Activated CD8-positive, alpha-beta memory T cell treated with anti-CD3 and anti-CD28 coated beads, Interleukin-2, amount 50 U/mL, for 24 hours (primary cell): ENCODE results near the gene ABRACL.
"Not testable (repeated sequence)": the region's sequence is repeated elsewhere in the genome, so short reads cannot be mapped to it uniquely, and the experiment has no call there.

Experiments used
- DNase-seq: peaks from one replicate; pipeline ENCODE4 v3.0.0-alpha.2; 2020; ENCODE audit errors: extremely low read depth

ABRACL gene, protein sequence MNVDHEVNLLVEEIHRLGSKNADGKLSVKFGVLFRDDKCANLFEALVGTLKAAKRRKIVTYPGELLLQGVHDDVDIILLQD

DNA sequence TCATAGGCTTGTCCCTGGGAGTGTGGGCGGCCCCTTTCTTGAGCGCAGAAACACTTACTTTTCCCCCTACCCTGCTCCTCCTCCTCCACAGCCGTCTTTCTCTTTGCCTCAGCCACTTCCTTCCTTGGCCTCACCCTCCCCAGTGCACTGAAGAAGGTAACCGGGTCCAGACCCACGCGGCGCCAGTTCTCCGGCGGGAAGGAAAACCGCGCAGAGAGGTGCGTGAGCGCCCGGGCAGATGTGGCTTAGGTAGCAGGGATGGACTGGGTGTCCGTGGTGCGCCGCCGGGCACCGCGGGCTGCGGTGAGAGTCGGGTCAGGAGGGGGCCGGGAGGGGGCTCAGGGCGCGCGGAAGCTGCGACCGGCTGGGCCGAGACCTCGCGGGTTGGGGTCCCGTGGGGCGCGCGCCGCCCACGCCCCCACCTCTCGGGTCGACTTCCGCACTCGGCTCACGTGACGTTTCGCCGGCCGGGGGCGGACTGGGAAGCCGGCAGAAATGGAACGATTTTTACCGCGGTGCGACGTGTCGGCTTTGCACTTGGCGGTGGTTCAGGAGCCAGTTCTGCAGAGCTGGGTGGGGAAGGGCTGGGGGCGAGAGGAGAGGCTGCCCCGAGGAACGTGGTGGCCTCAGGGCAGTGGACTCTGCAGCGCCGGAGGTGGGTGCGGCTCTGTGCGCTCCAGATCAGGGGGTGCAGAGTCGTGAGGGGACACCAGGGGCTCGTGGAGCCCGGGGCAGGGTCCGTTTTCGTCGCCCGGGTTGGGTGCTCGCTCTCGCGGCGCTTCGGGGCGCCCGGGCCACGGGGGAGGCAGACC lies at the start of gene ABRACL:
ABRACL (plus strand) TSS at position 88 of the 812 bp plus-strand sequence. CDS start 5,416 bp downstream, outside the sequence.
- peak; percentile 57 for DNase-seq

DNA sequence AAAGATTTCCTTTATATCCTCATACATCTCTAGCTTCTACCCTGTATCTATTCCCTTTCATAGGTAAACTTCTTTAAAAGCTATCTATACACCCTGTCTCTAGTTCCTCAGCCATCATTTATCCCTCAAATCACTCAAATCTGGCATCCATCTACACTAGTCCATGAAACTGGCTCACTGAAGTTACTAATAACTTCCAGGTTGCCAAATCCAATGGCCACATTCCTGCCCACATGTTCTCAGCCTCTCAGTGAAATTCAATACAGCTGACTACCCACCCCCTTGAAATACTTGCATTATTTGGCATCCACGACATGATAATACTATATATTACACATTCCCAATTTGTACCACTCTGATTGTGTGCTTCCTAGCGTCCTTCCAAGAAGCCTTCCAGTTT lies 49.2 kb upstream of the ABRACL start:
- no peak for DNase-seq

DNA sequence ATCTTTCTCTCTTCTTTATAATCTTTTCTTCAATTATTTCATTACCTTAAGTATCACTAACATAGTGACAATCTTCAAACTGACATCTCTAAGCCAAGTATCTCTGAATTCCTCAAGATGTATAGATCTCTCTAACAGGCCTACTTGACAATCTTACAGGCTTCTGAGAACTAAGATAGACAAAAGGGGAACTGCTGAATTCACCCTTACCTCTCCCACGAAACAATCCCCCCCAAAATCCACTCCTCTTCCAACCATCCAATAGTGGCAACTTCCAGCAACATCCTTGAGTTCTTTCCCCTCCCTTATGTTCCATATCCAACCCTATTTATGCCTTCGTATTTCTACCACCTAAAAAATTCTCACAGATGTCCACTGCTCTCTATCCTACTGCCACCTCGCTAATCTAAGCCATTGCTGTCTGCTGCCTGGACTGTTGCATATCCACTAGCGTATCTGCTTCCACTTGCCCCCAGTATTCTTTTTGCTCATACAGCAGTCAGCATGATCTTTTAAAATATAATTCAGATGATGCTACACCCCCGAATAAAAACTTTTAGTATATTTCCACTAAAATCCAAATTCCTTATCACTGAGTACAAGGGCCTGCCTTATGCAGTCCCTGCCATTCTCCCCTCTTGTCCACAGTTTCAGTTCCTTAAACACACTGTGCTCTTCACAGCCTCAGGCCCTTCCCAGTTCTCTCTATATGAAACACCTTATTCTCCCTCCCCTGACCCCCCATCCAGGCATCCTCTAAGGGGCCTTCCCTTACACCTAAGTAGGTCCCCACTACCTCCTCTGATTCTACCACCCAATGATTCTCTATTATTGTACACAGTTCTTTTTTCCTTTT lies 48.5 kb upstream of the ABRACL start:
- no peak for DNase-seq

DNA sequence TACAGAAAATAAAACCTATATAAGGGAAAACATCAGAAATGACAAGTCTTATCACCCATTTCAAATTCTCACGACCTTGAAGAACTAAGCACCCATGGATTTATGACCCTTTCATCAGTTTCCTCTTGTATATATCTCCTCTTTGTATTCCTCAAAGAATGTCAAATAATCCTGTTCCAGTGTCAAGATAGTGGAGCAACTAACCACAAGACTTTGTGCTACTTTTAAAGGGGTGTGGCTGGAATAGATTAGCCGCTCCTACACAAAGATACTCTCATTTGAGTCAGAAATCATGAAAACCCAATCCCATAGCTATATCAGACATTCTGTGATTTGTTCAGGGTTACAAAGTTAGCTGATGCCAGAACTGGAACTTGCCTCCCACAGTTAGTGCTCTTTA lies 47.1 kb upstream of the ABRACL start:
- DNase-seq = no peak

DNA sequence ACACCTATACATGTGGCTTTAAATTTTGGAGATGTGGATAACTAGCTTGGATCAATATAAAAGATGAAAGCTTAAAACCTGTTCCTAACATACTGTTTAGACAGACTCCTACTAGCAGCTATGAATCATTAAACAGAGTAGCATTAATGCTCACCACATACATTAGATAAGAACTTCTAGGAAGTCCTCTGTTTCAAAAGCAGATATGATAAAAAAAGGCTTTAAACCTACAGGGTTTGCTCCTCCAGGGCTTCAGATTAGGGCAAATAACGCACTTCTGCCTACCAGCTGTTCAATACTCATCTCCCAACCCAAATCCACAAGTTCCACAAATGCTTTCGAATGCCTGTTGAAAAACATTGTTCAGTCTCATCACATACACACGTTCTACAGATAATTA lies 42.0 kb upstream of the ABRACL start:
- DNase-seq = no peak

DNA sequence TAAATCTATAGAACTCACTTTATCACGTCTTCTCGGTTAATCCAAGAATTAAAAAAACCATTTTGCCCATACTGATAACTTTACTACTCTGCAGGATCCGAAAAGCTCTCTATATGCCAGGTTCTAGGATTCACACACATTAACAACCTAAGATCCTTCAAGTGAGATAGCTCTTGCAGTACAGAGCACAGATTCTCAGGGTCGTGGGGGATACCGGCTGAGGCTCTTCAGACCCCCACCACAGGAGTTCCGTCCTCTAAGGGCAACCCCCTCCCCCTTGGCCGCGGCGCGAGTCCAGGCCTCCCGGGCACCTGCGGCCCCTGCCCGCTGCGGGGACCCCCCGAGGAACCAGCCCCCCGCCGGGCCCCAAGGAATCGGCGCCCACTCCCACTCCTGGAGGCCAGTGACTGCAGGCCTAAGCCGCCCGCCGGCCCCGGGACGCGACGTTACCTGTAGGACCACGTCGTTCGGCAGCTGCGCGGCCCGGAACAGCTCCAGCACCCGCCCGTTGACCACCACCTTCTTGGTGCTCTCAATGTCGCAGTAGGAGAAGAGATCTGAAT lies 41.4 kb upstream of the ABRACL start:
- no peak for DNase-seq

DNA sequence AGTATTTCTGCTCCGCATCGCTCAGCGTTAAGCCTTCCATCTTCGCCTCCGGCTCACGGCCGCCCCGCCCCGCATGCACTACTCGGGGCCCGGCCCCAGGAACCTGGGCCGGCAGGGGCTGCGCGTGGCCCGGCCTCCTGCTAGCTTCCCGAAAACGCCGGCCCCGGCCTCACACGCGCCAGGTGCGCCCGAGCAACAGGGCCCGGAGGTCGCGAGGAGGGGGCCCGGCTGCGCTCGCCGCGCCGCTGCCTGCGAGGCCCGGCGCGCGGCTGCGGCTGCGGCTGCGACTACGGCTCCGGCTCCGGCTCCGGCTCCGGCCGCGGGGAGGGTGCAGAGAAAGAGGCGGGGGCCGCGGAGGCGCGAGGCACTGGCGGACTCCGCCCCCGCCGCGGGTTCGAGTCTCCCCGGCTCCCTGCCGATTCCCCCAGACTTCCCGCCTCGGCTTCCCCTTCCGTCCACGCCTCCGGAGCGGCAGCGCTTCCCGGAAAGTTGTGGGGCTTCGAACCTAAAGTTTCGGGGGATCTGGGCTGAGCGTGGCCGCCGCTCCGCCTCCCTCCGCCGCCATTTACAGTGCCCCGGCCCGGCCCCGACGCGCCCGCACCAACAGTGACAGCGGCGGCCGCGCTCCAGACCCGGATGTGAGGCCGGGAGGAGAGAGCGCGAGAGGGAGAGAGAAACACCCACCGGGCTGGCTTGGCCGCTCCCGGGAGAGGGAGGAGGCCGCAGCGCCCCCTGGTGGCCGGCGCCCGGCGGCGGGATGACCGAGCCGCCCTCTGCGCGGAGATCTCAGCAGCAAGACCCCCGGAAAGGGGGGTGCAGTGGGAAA lies 40.7 kb upstream of the ABRACL start, which contains the start of gene REPS1:
REPS1 (minus strand) TSS at position 611 of the 826 bp plus-strand sequence; CDS start at position 40, 571 bp downstream.
- DNase-seq = peak; percentile 78

DNA sequence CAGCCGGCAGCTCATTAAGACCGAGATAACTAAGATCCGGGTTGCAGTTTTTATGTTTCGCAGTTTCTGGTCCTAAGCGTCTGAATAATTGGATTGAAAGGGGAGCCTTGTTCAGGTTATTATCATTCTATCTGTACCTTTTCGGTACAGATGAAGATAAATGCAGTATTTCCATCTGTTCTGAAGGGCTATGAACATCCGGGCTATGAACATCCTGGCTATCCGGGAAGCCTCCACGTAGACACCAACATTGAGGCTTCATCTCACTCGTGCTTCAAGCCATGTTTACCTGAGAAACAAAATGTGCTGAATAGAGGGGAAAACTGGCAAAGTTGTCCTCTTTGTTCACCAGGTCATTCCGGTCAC lies 40.1 kb upstream of the ABRACL start:
- DNase-seq = no peak

DNA sequence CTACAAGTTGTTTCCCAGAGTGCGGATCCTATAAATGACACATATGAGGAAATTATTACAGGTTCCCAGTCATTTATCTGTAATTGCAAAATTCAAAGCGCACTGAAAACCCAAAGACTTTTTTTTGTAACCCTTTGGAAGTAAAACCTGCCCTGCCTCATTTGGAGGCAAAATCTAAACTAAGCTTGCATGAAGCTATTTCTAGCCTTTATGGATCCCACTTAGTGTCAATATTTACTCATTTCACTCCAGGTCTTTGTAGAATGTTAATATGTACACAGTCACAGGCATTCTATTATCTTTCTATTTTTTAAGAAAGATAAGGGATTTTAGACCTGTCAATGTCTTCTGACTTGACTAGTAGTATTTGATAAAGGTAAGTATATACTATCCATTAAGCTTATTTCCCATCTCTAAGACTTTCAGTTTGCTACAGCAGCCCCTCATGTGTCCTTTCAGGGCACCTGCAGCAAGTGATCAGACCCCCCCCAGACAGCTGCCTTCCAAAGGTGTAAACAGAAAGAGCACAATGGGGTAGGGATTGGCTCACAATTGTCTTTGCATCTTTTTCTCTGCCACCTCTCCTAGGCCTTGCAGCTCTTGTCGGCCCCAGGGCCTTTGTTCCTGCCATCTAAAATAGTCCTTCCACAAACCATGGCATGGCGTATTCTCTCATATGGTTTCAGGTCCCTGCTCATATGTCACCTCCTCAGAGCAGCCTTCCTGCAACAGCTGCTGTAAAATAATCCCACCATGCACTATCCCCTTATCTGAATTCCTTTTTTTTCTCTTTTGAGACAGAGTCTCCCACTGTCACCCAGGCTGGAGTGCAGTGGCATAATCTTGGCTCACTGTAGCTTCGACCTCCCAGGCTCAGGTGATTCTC lies 39.2 kb upstream of the ABRACL start:
- no peak for DNase-seq

DNA sequence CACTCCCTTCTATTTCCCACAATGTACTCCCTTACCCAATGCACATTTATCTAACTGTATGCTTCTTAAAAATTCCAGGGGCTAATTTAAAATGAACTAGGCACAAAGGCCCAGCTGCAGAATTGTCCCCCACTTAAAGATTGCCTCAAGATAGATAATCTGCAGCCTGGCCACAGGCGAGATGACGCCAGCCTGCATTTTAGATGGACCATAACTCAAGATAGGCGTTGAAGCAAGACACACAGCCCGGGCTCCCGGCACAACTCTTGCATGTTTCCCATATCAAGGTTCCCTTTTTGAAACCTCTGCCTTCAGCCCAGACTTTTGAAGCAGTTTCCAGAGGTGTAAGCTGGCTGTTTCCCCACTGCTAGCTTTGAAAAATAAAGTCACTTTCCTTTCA lies 37.3 kb upstream of the ABRACL start:
- no peak for DNase-seq

DNA sequence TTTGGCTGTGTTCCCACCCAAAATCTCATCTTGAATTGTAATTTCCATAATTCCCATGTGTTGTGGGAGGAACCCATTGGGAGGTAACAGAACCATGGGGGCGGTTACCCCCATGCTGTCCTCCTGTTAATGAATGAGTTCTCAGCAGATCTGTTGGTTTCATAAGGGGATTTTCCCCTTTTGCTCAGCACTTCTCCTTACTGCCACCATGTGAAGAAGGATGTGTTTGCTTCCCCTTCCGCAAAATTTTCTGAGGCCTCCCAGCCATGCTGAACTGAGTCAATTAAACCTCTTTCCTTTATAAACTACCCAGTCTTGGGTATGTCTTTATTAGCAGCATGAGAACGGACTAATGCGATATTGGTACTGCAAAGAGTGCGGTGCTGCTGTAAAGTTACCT lies 35.6 kb upstream of the ABRACL start:
- not testable (repeated sequence) for DNase-seq

DNA sequence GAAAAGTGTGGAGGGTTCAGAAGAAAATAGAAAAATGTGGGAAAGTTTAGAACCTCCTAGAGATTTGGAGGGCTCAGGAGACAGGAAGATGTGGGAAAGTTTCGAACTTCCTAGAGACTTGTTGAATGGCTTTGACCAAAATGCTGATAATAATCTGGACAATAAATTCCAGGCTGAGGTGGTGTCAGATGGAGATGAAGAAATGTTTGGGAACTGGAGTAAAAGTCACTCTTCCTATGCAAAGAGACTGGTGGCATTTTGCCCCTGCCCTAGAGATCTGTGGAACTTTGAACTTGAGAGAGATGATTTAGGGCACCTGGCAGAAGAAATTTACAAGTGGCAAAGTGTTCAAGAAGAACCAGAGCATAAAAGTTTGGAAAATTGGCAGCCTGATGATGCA lies 35.1 kb upstream of the ABRACL start:
- not testable (repeated sequence) for DNase-seq

DNA sequence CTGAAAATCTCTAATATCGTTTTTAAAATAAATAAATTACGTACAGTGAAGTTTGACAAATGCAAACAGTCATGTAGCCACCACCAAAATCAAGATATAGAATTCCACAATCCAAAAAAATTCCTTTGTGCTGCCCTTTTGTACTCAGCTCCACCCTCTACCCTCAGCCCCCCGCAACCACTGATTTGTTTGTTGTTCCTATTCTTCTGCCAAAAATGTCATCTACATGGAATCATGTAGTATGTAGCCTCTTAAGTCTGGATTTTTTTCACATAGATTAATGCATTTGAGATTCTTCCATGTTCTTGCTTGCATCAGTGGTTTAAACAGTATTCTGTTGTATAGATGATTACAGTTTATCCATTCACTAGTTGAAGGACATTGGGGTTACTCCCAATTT lies 32.0 kb upstream of the ABRACL start:
- DNase-seq = no peak

DNA sequence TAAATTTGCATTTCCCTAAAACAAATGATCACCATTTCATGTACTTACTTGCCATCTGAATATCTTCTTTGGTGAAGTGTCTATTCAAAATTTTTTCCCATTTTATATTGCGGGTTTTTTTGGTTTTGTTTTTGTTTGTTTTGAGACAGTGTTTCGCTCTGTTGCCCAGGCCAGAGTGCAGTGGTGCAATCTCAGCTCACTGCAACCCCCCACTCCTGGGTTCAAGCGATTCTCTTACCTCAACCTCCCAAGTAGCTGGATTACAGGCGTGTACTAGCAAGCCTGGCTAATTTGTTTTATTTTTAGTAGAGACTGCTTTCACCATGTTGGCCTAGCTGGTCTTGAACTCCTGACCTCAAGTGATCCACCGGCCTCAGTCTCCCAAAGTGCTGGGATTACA lies 31.4 kb upstream of the ABRACL start:
- no peak for DNase-seq

DNA sequence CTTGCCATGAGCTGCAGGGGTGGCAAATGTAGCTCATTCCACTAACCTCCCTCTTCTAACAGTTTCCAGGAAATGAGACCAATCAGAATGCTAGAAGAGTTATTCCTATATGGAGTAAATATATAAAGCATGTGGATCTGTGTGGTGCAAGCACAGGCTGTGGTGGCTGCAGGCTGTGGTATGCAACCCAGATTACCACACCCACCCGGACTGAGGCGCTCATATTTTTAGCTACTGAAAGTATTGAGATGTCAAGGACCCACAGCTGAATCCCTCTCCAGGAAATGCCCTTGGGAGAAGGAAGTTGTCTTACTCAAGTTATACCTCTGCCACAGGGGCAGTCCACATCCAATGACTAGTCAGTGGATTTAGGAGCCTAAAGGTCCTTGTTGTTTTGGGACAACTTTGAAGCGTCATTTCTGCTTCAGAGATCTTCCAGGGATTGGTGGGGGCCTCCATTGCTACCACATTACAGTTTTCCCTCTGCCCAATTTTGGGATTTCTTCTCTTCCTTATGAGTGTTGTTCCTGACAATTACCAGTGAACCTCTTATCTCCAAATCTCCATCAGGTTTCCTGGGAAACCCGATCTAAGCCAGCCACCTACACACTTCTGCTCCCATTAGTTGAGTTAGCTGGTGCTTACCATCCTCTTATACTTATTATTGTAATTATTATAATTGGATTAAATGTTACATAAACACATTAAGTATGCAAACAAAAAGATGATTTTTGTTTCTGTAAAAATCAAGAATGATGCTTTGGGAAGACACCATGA lies 28.4 kb upstream of the ABRACL start:
- DNase-seq = no peak

DNA sequence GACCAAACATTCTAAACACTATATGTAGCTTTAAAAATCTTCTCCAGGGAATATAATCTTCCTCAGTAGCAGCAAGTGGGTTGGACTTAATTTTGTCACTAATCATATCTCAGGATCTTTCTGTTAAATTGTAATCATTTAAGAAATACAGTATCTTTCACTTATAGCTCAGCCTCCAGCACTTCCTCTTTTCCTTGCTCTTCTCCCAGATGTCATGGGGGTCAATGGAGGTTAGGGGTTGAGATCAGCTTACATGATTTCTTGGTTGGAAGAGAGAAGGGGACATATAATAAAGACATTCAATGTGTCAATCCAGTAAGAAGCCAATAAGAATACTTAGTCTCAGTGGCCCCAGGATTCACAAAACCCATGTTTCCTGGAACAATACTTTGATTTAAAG lies 24.8 kb upstream of the ABRACL start:
- DNase-seq = no peak

DNA sequence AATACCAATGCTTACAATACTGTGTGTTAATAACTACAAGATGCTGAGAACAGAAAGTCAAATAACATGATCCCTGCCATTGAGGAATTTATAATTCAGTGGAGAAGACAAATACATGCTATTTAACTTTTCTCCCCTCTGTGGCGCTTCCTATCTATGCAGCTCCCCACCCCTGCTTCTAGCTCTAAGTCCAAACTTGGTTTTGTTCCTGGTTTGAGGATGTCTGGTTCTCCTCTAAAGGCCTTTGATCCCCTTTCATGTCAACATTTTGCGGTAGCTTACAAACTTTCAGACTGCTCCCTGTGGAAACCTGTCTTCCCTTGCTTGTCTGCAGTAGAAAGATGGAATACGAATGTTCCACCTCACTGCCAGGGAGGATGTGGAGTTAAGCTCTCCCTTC lies 22.1 kb upstream of the ABRACL start:
- DNase-seq = no peak

DNA sequence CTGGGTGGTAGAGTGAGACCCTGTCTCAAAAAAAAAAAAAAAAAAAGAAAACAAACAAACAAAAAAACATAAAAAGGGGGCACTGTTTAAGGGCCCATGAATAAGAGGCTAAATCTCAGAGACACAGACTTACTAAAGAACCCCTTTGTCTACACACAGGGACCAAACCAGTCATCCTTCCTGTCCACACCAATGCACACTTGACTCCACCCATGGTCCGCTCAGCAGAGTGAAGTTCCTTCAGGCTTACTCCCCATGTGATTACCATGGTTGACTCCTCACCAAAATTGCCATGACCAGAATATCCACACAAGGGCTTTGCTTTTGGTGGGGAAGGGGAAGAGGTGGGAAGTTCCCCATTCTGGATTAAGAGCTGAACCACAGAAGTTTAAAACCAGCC lies 21.1 kb upstream of the ABRACL start:
- DNase-seq = no peak

DNA sequence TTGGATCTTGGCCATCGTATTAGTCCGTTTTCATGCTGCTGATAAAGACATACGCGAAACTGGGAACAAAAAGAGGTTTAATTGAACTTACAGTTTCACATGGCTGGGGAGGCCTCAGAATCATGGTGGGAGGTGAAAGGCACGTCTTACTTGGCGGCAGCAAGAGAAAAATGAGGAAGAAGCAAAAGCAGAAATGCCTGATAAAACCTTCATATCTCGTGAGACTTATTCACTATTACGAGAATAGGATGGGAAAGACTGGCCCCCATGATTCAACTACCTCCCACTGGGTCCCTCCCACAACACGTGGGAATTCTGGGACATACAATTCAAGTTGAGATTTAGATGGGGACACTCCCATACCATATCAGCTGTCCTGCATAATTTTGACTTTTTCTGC lies 20.4 kb upstream of the ABRACL start:
- no peak for DNase-seq

DNA sequence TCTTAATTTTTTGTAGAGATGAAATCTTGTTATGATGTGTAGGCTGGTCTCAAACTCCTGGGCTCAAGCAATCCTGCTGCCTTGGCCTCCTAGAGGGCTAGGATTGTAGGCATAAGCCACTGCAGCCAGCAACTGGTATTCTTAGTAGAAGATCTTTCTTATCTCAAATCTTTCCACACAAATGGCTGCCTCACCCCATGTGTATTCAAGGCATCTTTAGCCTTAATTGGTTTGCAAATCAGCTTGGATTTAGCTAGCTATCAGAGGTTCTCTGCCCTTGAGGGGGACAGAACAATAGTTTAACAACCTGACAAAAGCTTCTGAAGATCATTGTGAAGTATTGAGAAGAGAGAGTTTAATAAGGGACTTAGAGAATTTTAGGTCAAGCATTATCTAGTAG lies 17.9 kb upstream of the ABRACL start:
- DNase-seq = no peak
